HG02981 (cell line): ENCODE results near the gene CREB3L1.

Source experiments
- ATAC-seq: cut with Tn5 transposase; IDR thresholded peaks from one replicate; pipeline ENCODE4 v1.9.1; 2021; ENCODE audit warnings: mild to moderate bottlenecking, moderate library complexity; ENCODE audit not compliant: unreplicated experiment

The CREB3L1 gene

GRCh38 chr11:46272816-46273427 lies 4.5 kb upstream of the CREB3L1 start:
- no peak for ATAC-seq

GRCh38 chr11:46273511-46274205 lies 3.8 kb upstream of the CREB3L1 start:
- ATAC-seq: no peak

- no peak for ATAC-seq
These were observed 1.4 kb upstream of the CREB3L1 start for GRCh38 chr11:46275964-46276641.

- ATAC-seq: no peak
These were observed 195 bp upstream of the CREB3L1 start for GRCh38 chr11:46277313-46277621.

- ATAC-seq: no peak
These were observed 1.1 kb downstream of the CREB3L1 start for GRCh38 chr11:46278387-46279125.

GRCh38 chr11:46279126-46280099 lies 2.0 kb downstream of the CREB3L1 start:
- ATAC-seq: no peak

GRCh38 chr11:46280706-46281105 lies 3.2 kb downstream of the CREB3L1 start:
- ATAC-seq: no peak

- no peak for ATAC-seq
These were observed 3.9 kb downstream of the CREB3L1 start for GRCh38 chr11:46281371-46281831.

GRCh38 chr11:46285173-46285572 lies 7.7 kb downstream of the CREB3L1 start:
- no peak for ATAC-seq

- ATAC-seq: no peak
These were observed 8.2 kb downstream of the CREB3L1 start for GRCh38 chr11:46285594-46286033.

- no peak for ATAC-seq
These were observed 9.3 kb downstream of the CREB3L1 start for GRCh38 chr11:46286789-46287188.

- no peak for ATAC-seq
These were observed 11.0 kb downstream of the CREB3L1 start for GRCh38 chr11:46288451-46288850.

GRCh38 chr11:46290011-46290410 lies 12.5 kb downstream of the CREB3L1 start:
- no peak for ATAC-seq

- no peak for ATAC-seq
These were observed 13.3 kb downstream of the CREB3L1 start for GRCh38 chr11:46290598-46291309.

GRCh38 chr11:46291441-46292150 lies 14.1 kb downstream of the CREB3L1 start:
- no peak for ATAC-seq

- no peak for ATAC-seq
These were observed 15.6 kb downstream of the CREB3L1 start for GRCh38 chr11:46293066-46293465.

- ATAC-seq: no peak
These were observed 16.2 kb downstream of the CREB3L1 start for GRCh38 chr11:46293641-46294103.

- no peak for ATAC-seq
These were observed 17.2 kb downstream of the CREB3L1 start for GRCh38 chr11:46294365-46295309.
